HEK293 (cell line): ENCODE measurements around the gene CACNG3.

Experiments used
- CTCF ChIA-PET: fragments of 350-600 bp; formaldehyde crosslinking; extraction: SDS; loops from one replicate; lab custom pipeline; 2021; ENCODE audit warnings: antibody characterized with exemption; lab: Yijun Ruan, JAX
- POLR2A ChIA-PET: fragments of 300-600 bp; formaldehyde crosslinking; extraction: SDS; loops from one replicate; lab custom pipeline; 2020; ENCODE audit warnings: antibody characterized with exemption, inconsistent platforms; lab: Yijun Ruan, JAX
- H3K27ac ChIP-seq: fragments of 200-500 bp; sonication (Bioruptor generic); 2 replicates; pipeline ENCODE4 v1.5.1; 2014; ENCODE audit warnings: low read depth, low read length, control low read depth, inconsistent platforms; ENCODE audit errors: extremely low read depth
- H3K36me3 ChIP-seq, 2 experiments: fragments of 200-500 bp in 1 of 2; sonication (Bioruptor generic) in 1 of 2; 1 replicate in 1 of 2; 2 replicates in 1 of 2; pipeline ENCODE4 v1.5.1; 2014 to 2017; ENCODE audit warnings: inconsistent platforms in 2 of 2, low read length in 2 of 2; ENCODE audit not compliant: control insufficient read depth in 2 of 2, insufficient read depth in 1 of 2
- H3K4me1 ChIP-seq: fragments of 200-500 bp; sonication (Bioruptor generic); 2 replicates; pipeline ENCODE4 v1.5.1; 2014; ENCODE audit warnings: mild to moderate bottlenecking, low read length, inconsistent platforms; ENCODE audit not compliant: control insufficient read depth, insufficient read depth
- H3K4me3 ChIP-seq: 2 replicates; pipeline ENCODE4 v1.5.1; 2011; ENCODE audit warnings: low read depth, mild to moderate bottlenecking, control low read depth, low read length, moderate library complexity
- H3K9me3 ChIP-seq: fragments of 200-500 bp; sonication (Bioruptor generic); 2 replicates; pipeline ENCODE4 v1.5.1; 2014; ENCODE audit warnings: low read depth, low read length, inconsistent platforms; ENCODE audit not compliant: control insufficient read depth, insufficient read depth
- BCL11A ChIP-seq: fragments of 450-650 bp; formaldehyde crosslinking; IDR thresholded peaks from 2 replicates; pipeline ENCODE4 v1.5.1; 2016; ENCODE audit warnings: low read depth, missing biosample characterization, missing genetic modification characterization
- GLI2 ChIP-seq: fragments of 450-650 bp; formaldehyde crosslinking; IDR thresholded peaks from 2 replicates; pipeline ENCODE4; 2017; ENCODE audit warnings: missing biosample characterization, missing genetic modification characterization, low read depth, borderline replicate concordance
- HOXA7 ChIP-seq: sonication (generic); formaldehyde crosslinking; IDR thresholded peaks from 2 replicates; pipeline ENCODE4 v1.8.1; 2022; ENCODE audit warnings: missing genetic modification reagents, borderline replicate concordance
- KLF8 ChIP-seq: fragments of 450-650 bp; formaldehyde crosslinking; IDR thresholded peaks from 2 replicates; pipeline ENCODE4 v1.5.1; 2016; ENCODE audit warnings: missing biosample characterization, missing genetic modification characterization
- SCRT1 ChIP-seq: fragments of 450-650 bp; formaldehyde crosslinking; IDR thresholded peaks from 2 replicates; pipeline ENCODE4 v1.5.1; 2016; ENCODE audit warnings: missing biosample characterization, missing genetic modification characterization, borderline replicate concordance
- SP2 ChIP-seq: fragments of 450-650 bp; formaldehyde crosslinking; IDR thresholded peaks from 2 replicates; pipeline ENCODE4 v1.5.1; 2016; ENCODE audit warnings: missing biosample characterization, missing genetic modification characterization
- ZBTB1 ChIP-seq: fragments of 450-650 bp; formaldehyde crosslinking; IDR thresholded peaks from 2 replicates; pipeline ENCODE4 v1.5.1; 2016; ENCODE audit warnings: missing biosample characterization, missing genetic modification characterization
- ZNF132 ChIP-seq: fragments of 450-650 bp; formaldehyde crosslinking; IDR thresholded peaks from 2 replicates; pipeline ENCODE4 v1.5.1; 2017; ENCODE audit warnings: missing biosample characterization, missing genetic modification characterization, borderline replicate concordance
- ZNF146 ChIP-seq: fragments of 450-650 bp; formaldehyde crosslinking; IDR thresholded peaks from 2 replicates; pipeline ENCODE4 v1.5.1; 2016; ENCODE audit warnings: missing biosample characterization, missing genetic modification characterization
- ZNF157 ChIP-seq: fragments of 450-650 bp; formaldehyde crosslinking; IDR thresholded peaks from 2 replicates; pipeline ENCODE4 v1.5.1; 2016; ENCODE audit warnings: missing biosample characterization, missing genetic modification characterization
- ZNF174 ChIP-seq: fragments of 450-650 bp; formaldehyde crosslinking; IDR thresholded peaks from 2 replicates; pipeline ENCODE4 v1.5.0; 2017; ENCODE audit warnings: missing biosample characterization, mild to moderate bottlenecking, missing genetic modification characterization
- ZNF175 ChIP-seq: fragments of 450-650 bp; formaldehyde crosslinking; IDR thresholded peaks from 2 replicates; pipeline ENCODE4 v1.5.1; 2016; ENCODE audit warnings: missing biosample characterization, missing genetic modification characterization
- ZNF433 ChIP-seq: fragments of 450-650 bp; formaldehyde crosslinking; IDR thresholded peaks from 2 replicates; pipeline ENCODE4 v1.5.1; 2016; ENCODE audit warnings: missing biosample characterization, missing genetic modification characterization, low read depth
- ZNF473 ChIP-seq: fragments of 450-650 bp; formaldehyde crosslinking; IDR thresholded peaks from 2 replicates; pipeline ENCODE4 v1.5.1; 2017; ENCODE audit warnings: missing biosample characterization, missing genetic modification characterization
- ZNF654 ChIP-seq: fragments of 450-650 bp; formaldehyde crosslinking; IDR thresholded peaks from 2 replicates; pipeline ENCODE4 v1.5.1; 2016; ENCODE audit warnings: low read depth, missing biosample characterization, missing genetic modification characterization
- ZNF660 ChIP-seq: fragments of 450-650 bp; IDR thresholded peaks from 2 replicates; pipeline ENCODE4 v1.5.1; 2018; ENCODE audit warnings: missing biosample characterization, mild to moderate bottlenecking, missing genetic modification characterization
- ZNF707 ChIP-seq: fragments of 450-650 bp; formaldehyde crosslinking; IDR thresholded peaks from 2 replicates; pipeline ENCODE4 v1.5.1; 2016; ENCODE audit warnings: missing biosample characterization, missing genetic modification characterization
- ZNF76 ChIP-seq: fragments of 450-650 bp; formaldehyde crosslinking; IDR thresholded peaks from 2 replicates; pipeline ENCODE4; 2016; ENCODE audit warnings: low read depth, missing biosample characterization, missing genetic modification characterization, borderline replicate concordance
- ZSCAN23 ChIP-seq: fragments of 450-650 bp; formaldehyde crosslinking; IDR thresholded peaks from 2 replicates; pipeline ENCODE4 v1.5.1; 2016; ENCODE audit warnings: missing biosample characterization, missing genetic modification characterization
- TF ChIP-seq, protein P1 (sequence below): fragments of 450-650 bp; formaldehyde crosslinking; IDR thresholded peaks from 2 replicates; pipeline ENCODE4 v1.5.1; 2016; ENCODE audit warnings: missing biosample characterization, missing genetic modification characterization
- TF ChIP-seq, protein P2 (sequence below): fragments of 450-650 bp; formaldehyde crosslinking; IDR thresholded peaks from 2 replicates; pipeline ENCODE4 v1.5.0; 2017; ENCODE audit warnings: missing biosample characterization, missing genetic modification characterization, borderline replicate concordance
- TF ChIP-seq, protein P3 (sequence below): fragments of 450-650 bp; formaldehyde crosslinking; conservative IDR thresholded peaks from 2 replicates; pipeline ENCODE4 v1.5.1; 2016; ENCODE audit warnings: low read depth, missing biosample characterization, missing genetic modification characterization

Gene CACNG3

DNA sequence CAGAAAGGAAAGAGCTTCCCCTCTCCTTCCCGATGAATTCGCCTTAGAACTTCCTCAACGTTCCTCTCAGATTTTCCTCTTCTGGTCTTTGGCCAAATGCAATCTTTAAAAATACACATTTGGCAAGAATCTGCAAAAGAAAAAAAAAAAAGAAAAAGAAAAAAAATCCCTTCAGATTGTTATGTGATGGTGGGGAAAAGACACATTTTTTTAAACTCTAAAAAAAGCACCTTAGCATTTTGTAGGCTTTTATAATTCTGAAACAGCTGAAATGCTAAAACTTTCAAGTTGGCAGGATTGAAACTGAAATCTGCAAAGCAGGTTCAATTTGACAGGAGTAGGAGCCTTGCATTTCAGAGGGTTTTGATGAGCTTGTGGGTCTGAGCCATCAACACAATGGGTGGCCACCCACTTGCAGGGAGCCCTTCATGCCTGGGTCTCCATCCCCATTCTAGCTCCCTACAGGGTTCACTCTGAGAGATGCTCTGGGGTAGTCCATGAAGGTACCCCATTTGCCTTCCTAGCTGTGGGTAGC is 33.1 kb downstream of the CACNG3 start (continued):
- TF ChIP-seq SP2 (tag by site-specific recombination): no peak
- TF ChIP-seq BCL11A (tag by site-specific recombination): no peak
- TF ChIP-seq ZNF174 (tag by site-specific recombination): no peak
- TF ChIP-seq ZNF707 (tag by site-specific recombination): no peak
- TF ChIP-seq ZNF433 (tag by site-specific recombination): no peak
- no peak for TF ChIP-seq ZNF132 (tag by site-specific recombination)
- TF ChIP-seq ZNF175: no peak
- no peak for TF ChIP-seq KLF8 (tag by site-specific recombination)
- TF ChIP-seq GLI2 (tag by site-specific recombination): no peak

DNA sequence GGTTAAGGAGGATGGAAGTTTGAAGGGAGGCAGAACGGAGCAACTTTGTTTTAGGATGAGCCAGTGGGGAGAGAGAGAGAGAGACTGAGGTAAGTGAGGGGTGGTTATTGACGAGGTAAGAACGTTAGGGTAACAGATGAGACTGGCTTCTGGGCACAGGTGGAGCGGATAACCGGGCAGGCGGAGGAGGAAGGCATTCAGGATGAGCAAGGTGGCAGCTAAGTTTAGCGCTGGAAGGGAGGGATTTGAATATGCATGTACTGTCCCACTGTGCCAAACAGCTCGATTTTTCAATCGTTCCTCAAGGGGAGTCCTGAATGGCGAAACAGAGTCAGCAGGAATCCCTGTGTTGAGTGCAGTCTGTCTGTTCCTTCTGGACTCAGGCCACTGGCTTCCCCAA is 35.8 kb downstream of the CACNG3 start:
- Histone ChIP-seq H3K9me3 (no peaks in the 10 kb centered on the region), H3K4me1 (no peaks in the 10 kb centered on the region), H3K4me3 (no peak overlapping the region), H3K27ac (no peak overlapping the region), H3K36me3 (no peaks in the 10 kb centered on the region)
- ChIA-PET CTCF (no interaction called here), POLR2A (no interaction called here)
- no peak for TF ChIP-seq ZNF146
- TF ChIP-seq, protein P1, sequence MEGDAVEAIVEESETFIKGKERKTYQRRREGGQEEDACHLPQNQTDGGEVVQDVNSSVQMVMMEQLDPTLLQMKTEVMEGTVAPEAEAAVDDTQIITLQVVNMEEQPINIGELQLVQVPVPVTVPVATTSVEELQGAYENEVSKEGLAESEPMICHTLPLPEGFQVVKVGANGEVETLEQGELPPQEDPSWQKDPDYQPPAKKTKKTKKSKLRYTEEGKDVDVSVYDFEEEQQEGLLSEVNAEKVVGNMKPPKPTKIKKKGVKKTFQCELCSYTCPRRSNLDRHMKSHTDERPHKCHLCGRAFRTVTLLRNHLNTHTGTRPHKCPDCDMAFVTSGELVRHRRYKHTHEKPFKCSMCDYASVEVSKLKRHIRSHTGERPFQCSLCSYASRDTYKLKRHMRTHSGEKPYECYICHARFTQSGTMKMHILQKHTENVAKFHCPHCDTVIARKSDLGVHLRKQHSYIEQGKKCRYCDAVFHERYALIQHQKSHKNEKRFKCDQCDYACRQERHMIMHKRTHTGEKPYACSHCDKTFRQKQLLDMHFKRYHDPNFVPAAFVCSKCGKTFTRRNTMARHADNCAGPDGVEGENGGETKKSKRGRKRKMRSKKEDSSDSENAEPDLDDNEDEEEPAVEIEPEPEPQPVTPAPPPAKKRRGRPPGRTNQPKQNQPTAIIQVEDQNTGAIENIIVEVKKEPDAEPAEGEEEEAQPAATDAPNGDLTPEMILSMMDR (tag by site-specific recombination): no peak
- no peak for TF ChIP-seq ZNF157 (tag by site-specific recombination)
- TF ChIP-seq ZNF76: no peak
- TF ChIP-seq ZNF654: no peak
- TF ChIP-seq, protein P2, sequence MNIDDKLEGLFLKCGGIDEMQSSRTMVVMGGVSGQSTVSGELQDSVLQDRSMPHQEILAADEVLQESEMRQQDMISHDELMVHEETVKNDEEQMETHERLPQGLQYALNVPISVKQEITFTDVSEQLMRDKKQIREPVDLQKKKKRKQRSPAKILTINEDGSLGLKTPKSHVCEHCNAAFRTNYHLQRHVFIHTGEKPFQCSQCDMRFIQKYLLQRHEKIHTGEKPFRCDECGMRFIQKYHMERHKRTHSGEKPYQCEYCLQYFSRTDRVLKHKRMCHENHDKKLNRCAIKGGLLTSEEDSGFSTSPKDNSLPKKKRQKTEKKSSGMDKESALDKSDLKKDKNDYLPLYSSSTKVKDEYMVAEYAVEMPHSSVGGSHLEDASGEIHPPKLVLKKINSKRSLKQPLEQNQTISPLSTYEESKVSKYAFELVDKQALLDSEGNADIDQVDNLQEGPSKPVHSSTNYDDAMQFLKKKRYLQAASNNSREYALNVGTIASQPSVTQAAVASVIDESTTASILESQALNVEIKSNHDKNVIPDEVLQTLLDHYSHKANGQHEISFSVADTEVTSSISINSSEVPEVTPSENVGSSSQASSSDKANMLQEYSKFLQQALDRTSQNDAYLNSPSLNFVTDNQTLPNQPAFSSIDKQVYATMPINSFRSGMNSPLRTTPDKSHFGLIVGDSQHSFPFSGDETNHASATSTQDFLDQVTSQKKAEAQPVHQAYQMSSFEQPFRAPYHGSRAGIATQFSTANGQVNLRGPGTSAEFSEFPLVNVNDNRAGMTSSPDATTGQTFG: no peak
- TF ChIP-seq ZSCAN23 (tag by site-specific recombination): no peak
- TF ChIP-seq ZNF473: no peak
- TF ChIP-seq HOXA7: no peak
- TF ChIP-seq ZBTB1: no peak
- TF ChIP-seq, protein P3, sequence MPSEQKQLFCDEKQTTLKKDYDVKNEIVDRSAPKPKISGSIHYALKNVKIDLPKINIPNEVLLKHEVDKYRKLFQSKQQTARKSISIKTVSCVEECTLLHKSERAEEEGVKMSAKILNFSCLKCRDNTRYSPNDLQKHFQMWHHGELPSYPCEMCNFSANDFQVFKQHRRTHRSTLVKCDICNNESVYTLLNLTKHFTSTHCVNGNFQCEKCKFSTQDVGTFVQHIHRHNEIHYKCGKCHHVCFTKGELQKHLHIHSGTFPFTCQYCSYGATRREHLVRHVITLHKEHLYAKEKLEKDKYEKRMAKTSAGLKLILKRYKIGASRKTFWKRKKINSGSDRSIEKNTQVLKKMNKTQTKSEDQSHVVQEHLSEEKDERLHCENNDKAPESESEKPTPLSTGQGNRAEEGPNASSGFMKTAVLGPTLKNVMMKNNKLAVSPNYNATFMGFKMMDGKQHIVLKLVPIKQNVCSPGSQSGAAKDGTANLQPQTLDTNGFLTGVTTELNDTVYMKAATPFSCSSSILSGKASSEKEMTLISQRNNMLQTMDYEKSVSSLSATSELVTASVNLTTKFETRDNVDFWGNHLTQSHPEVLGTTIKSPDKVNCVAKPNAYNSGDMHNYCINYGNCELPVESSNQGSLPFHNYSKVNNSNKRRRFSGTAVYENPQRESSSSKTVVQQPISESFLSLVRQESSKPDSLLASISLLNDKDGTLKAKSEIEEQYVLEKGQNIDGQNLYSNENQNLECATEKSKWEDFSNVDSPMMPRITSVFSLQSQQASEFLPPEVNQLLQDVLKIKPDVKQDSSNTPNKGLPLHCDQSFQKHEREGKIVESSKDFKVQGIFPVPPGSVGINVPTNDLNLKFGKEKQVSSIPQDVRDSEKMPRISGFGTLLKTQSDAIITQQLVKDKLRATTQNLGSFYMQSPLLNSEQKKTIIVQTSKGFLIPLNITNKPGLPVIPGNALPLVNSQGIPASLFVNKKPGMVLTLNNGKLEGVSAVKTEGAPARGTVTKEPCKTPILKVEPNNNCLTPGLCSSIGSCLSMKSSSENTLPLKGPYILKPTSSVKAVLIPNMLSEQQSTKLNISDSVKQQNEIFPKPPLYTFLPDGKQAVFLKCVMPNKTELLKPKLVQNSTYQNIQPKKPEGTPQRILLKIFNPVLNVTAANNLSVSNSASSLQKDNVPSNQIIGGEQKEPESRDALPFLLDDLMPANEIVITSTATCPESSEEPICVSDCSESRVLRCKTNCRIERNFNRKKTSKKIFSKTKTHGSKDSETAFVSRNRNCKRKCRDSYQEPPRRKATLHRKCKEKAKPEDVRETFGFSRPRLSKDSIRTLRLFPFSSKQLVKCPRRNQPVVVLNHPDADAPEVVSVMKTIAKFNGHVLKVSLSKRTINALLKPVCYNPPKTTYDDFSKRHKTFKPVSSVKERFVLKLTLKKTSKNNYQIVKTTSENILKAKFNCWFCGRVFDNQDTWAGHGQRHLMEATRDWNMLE: no peak
- TF ChIP-seq ZNF660 (tag by site-specific recombination): no peak
- TF ChIP-seq SCRT1 (tag by site-specific recombination): no peak
